Endothelial cell of umbilical vein (primary cell): ENCODE data around the gene TBC1D14.

Experiments
- EZH2 ChIP-seq: IDR thresholded peaks from 2 replicates; pipeline ENCODE4 v1.6.1; 2012; ENCODE audit warnings: borderline replicate concordance, low read depth, mild to moderate bottlenecking, moderate library complexity, low read length, inconsistent platforms; ENCODE audit not compliant: severe bottlenecking
- FOS ChIP-seq: IDR thresholded peaks from 2 replicates; pipeline ENCODE4 v1.6.1; 2011; ENCODE audit warnings: mild to moderate bottlenecking, low read length, moderate library complexity, borderline replicate concordance; ENCODE audit not compliant: insufficient read depth
- JUN ChIP-seq: IDR thresholded peaks from 2 replicates; pipeline ENCODE4 v1.6.1; 2011; ENCODE audit warnings: borderline replicate concordance, low read depth; ENCODE audit not compliant: insufficient read length, insufficient read depth
- MYC ChIP-seq: IDR thresholded peaks from one replicate; pipeline ENCODE4 v1.6.1; 2011; ENCODE audit warnings: mild to moderate bottlenecking, low read depth, low read length
- POLR2A ChIP-seq: IDR thresholded peaks from 2 replicates; pipeline ENCODE4 v1.6.1; 2012; ENCODE audit warnings: low read depth, mild to moderate bottlenecking, control low read depth, low read length
- POLR2AphosphoS5 ChIP-seq: IDR thresholded peaks from 2 replicates; pipeline ENCODE4 v1.6.1; 2012; ENCODE audit warnings: low read depth, mild to moderate bottlenecking, control low read depth, low read length, moderate library complexity; ENCODE audit not compliant: insufficient read depth
- TF ChIP-seq, protein P1 (sequence below), 2 donors: IDR thresholded peaks; 1 replicate in 1 of 2; 2 replicates in 1 of 2; pipeline ENCODE4 v1.5.1; 2011; ENCODE audit warnings: low read length in 2 of 2, mild to moderate bottlenecking in 2 of 2, moderate library complexity in 2 of 2, control low read depth in 1 of 2, inconsistent platforms in 1 of 2, low read depth in 1 of 2; ENCODE audit not compliant: insufficient read depth in 1 of 2; ENCODE audit errors: extremely low read depth in 1 of 2

- TF ChIP-seq POLR2A (no peak), EZH2 (no peak), MYC (no peak), POLR2AphosphoS5 (no peak), JUN (no peak), FOS (no peak)
- TF ChIP-seq, protein P1, sequence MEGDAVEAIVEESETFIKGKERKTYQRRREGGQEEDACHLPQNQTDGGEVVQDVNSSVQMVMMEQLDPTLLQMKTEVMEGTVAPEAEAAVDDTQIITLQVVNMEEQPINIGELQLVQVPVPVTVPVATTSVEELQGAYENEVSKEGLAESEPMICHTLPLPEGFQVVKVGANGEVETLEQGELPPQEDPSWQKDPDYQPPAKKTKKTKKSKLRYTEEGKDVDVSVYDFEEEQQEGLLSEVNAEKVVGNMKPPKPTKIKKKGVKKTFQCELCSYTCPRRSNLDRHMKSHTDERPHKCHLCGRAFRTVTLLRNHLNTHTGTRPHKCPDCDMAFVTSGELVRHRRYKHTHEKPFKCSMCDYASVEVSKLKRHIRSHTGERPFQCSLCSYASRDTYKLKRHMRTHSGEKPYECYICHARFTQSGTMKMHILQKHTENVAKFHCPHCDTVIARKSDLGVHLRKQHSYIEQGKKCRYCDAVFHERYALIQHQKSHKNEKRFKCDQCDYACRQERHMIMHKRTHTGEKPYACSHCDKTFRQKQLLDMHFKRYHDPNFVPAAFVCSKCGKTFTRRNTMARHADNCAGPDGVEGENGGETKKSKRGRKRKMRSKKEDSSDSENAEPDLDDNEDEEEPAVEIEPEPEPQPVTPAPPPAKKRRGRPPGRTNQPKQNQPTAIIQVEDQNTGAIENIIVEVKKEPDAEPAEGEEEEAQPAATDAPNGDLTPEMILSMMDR (IDR thresholded peaks at IDR 0.05; ENCODE audit: extremely low read depth in 1 of 2, insufficient read depth in 1 of 2, low read depth in 1 of 2, low read length in 2 of 2), result no peak
These were observed 122.2 kb downstream of the TBC1D14 start for GRCh38 chr4:7031558-7032449.
